ENCODE measurements around the gene CLDND1. TPM values are rescaled to one million over a fixed set of nuclear protein-coding genes. Genes with fewer than 3 reads are reported as not detected.

The CLDND1 gene
- total and polyA plus RNA-seq, 7 donors, result 17.1 to 301 (median 193) TPM

DNA sequence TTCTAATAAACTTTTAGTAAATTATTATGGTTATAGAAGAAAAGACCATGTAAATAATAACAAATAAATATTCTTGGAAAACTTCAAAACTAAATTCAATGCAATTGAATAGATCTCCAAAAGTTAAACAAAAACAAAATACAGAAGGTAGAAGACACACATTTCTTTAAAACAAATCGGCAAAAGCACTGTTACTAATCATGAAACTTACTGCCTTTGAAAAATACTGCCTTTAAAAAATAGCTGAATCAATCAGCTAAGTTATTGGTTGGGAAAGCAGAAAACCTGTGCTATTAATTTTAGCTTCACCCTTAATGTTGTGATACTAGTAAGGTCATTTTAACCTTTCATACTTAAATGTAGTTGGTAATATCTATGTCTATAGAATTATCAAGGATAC is 12.0 kb upstream of the CLDND1 start:
- 81 to 86% methylated on average over 1 of the region's 1 CpG for WGBS, 2 donors
- Histone ChIP-seq H3K27me3 (no peaks in the 10 kb centered on the region), H3K9me3 (no peaks in the 10 kb centered on the region), H3K4me1 (no peaks in the 10 kb centered on the region), H3K27ac (no peak overlapping the region), H3K4me3 (no peak overlapping the region), H3K36me3 (no peaks in the 10 kb centered on the region)
- TF ChIP-seq EP300 (IDR thresholded peaks at IDR 0.05), result no peak
- no peak for TF ChIP-seq POLR2AphosphoS5 (IDR thresholded peaks at IDR 0.05)
- TF ChIP-seq, protein P1, sequence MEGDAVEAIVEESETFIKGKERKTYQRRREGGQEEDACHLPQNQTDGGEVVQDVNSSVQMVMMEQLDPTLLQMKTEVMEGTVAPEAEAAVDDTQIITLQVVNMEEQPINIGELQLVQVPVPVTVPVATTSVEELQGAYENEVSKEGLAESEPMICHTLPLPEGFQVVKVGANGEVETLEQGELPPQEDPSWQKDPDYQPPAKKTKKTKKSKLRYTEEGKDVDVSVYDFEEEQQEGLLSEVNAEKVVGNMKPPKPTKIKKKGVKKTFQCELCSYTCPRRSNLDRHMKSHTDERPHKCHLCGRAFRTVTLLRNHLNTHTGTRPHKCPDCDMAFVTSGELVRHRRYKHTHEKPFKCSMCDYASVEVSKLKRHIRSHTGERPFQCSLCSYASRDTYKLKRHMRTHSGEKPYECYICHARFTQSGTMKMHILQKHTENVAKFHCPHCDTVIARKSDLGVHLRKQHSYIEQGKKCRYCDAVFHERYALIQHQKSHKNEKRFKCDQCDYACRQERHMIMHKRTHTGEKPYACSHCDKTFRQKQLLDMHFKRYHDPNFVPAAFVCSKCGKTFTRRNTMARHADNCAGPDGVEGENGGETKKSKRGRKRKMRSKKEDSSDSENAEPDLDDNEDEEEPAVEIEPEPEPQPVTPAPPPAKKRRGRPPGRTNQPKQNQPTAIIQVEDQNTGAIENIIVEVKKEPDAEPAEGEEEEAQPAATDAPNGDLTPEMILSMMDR (IDR thresholded peaks at IDR 0.05), result no peak
- TF ChIP-seq POLR2A (IDR thresholded peaks at IDR 0.05), result no peak
- intact Hi-C loops (cut with DNase I), result no loop called here
- no peak for DNase-seq

DNA sequence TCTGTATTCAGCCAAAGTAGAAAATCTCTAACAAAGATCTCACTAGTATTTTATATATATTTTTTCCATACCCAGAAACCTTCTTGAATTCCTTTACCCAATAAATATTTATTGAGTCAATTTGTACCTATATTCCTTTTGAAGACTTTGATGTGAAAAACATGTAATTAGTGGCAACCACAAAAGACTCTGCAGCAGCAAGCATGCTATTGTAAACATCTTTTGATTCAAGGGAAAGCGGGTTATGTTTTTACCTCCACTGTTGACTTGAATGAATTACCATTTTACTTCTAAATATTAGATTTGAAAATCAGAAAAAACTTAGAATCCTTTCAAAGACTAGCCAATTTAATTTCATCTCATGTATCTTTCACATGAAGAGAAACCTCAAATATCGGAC is 11.5 kb upstream of the CLDND1 start:
- Histone ChIP-seq H3K27ac (no peak overlapping the region), H3K36me3 (no peaks in the 10 kb centered on the region), H3K27me3 (no peaks in the 10 kb centered on the region), H3K9me3 (no peaks in the 10 kb centered on the region), H3K4me3 (no peak overlapping the region), H3K4me1 (no peaks in the 10 kb centered on the region)
- WGBS, 2 donors, result 79 to 88% methylated on average over 2 of the region's 2 CpGs
- TF ChIP-seq POLR2AphosphoS5 (IDR thresholded peaks at IDR 0.05) (no peak), POLR2A (IDR thresholded peaks at IDR 0.05) (no peak), EP300 (IDR thresholded peaks at IDR 0.05) (no peak)
- TF ChIP-seq, protein P1 (IDR thresholded peaks at IDR 0.05), result no peak
- intact Hi-C loops (cut with DNase I), result no loop called here
- DNase-seq, result no peak

DNA sequence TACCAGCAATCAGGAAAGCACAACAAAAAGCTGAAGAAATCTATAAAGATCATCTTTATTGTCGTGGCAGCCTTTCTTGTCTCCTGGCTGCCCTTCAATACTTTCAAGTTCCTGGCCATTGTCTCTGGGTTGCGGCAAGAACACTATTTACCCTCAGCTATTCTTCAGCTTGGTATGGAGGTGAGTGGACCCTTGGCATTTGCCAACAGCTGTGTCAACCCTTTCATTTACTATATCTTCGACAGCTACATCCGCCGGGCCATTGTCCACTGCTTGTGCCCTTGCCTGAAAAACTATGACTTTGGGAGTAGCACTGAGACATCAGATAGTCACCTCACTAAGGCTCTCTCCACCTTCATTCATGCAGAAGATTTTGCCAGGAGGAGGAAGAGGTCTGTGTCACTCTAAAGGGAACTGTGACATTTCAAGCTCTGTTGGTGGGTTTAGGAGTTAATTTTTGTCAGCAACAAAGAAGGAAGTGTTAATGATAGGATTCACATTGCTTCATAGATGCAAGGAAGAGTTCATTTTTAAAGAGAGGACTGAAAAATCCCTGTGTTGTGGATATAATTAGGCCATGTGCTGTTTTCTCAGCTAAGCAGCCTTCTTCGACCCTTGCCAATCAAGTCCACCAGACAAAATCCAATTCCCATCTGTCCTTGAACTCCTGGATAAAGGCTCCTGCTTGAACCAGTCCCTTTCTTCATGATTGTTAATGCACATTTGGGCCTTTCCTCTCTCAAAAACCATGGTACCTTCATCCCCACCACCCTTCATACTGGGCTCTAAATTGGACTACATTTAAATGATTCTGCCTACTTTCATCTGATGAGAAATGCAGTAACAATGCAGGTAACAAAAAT is 10.2 kb upstream of the CLDND1 start:
- Histone ChIP-seq H3K9me3 (no peaks in the 10 kb centered on the region), H3K36me3 (no peaks in the 10 kb centered on the region), H3K4me1 (no peaks in the 10 kb centered on the region), H3K27me3 (no peaks in the 10 kb centered on the region), H3K27ac (no peak overlapping the region), H3K4me3 (no peak overlapping the region)
- intact Hi-C loops (cut with DNase I), result no loop called here
- WGBS, 2 donors, result 85 to 90% methylated on average over 6 of the region's 6 CpGs
- TF ChIP-seq, protein P1 (IDR thresholded peaks at IDR 0.05), result no peak
- no peak for TF ChIP-seq POLR2A (IDR thresholded peaks at IDR 0.05)
- TF ChIP-seq EP300 (IDR thresholded peaks at IDR 0.05), result no peak
- no peak for TF ChIP-seq POLR2AphosphoS5 (IDR thresholded peaks at IDR 0.05)
- DNase-seq, result no peak

DNA sequence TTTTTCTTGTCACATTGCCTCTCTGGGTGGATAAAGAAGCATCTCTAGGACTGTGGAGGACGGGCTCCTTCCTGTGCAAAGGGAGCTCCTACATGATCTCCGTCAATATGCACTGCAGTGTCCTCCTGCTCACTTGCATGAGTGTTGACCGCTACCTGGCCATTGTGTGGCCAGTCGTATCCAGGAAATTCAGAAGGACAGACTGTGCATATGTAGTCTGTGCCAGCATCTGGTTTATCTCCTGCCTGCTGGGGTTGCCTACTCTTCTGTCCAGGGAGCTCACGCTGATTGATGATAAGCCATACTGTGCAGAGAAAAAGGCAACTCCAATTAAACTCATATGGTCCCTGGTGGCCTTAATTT is 9.6 kb upstream of the CLDND1 start:
- DNase-seq, result no peak
- Histone ChIP-seq H3K27me3 (no peaks in the 10 kb centered on the region), H3K4me3 (no peak overlapping the region), H3K9me3 (no peaks in the 10 kb centered on the region), H3K4me1 (no peaks in the 10 kb centered on the region), H3K27ac (no peak overlapping the region), H3K36me3 (no peaks in the 10 kb centered on the region)
- TF ChIP-seq POLR2A (IDR thresholded peaks at IDR 0.05) (no peak), POLR2AphosphoS5 (IDR thresholded peaks at IDR 0.05) (no peak), EP300 (IDR thresholded peaks at IDR 0.05) (no peak)
- TF ChIP-seq, protein P1 (IDR thresholded peaks at IDR 0.05), result no peak
- intact Hi-C loops (cut with DNase I), result no loop called here
- 81 to 86% methylated on average over 5 of the region's 5 CpGs for WGBS, 2 donors

Measured in sigmoid colon (tissue), 7 donors.